Measurements from ENCODE around the gene RASGEF1B.

Gene RASGEF1B

GRCh38 chr4:81471588-81472280 lies at the start of gene RASGEF1B:
Gene RASGEF1B, minus strand, starts transcription at chr4:81471907. Its CDS starts 12,399 bp downstream, at chr4:81459508.
- DNase-seq (ENCODE audit: low read depth in 2 of 2): peak; percentile 94 to 97

- no peak for DNase-seq (ENCODE audit: low read depth in 2 of 2)
These were observed 48.1 kb upstream of the RASGEF1B start for GRCh38 chr4:81519856-81520255.

- DNase-seq (ENCODE audit: low read depth in 2 of 2): no peak
These were observed 47.7 kb upstream of the RASGEF1B start for GRCh38 chr4:81519427-81519773.

- no peak for DNase-seq (ENCODE audit: low read depth in 2 of 2)
These were observed 47.2 kb upstream of the RASGEF1B start for GRCh38 chr4:81518762-81519426.

GRCh38 chr4:81516241-81516640 lies 44.5 kb upstream of the RASGEF1B start:
- DNase-seq (ENCODE audit: low read depth in 2 of 2): no peak

- DNase-seq (ENCODE audit: low read depth in 2 of 2): no peak
These were observed 41.2 kb upstream of the RASGEF1B start for GRCh38 chr4:81512757-81513501.

GRCh38 chr4:81512001-81512756 lies 40.5 kb upstream of the RASGEF1B start:
- DNase-seq (ENCODE audit: low read depth in 2 of 2): no peak

- DNase-seq (ENCODE audit: low read depth in 2 of 2): no peak
These were observed 39.0 kb upstream of the RASGEF1B start for GRCh38 chr4:81510643-81511178.

GRCh38 chr4:81509822-81510221 lies 38.1 kb upstream of the RASGEF1B start:
- DNase-seq (ENCODE audit: low read depth in 2 of 2): no peak

- DNase-seq (ENCODE audit: low read depth in 2 of 2): no peak
These were observed 37.5 kb upstream of the RASGEF1B start for GRCh38 chr4:81509191-81509590.

GRCh38 chr4:81508411-81509185 lies 36.9 kb upstream of the RASGEF1B start:
- no peak for DNase-seq (ENCODE audit: low read depth in 2 of 2)

- DNase-seq (ENCODE audit: low read depth in 2 of 2): no peak
These were observed 35.8 kb upstream of the RASGEF1B start for GRCh38 chr4:81507530-81507929.

GRCh38 chr4:81506731-81507130 lies 35.0 kb upstream of the RASGEF1B start:
- DNase-seq (ENCODE audit: low read depth in 2 of 2): no peak

- no peak for DNase-seq (ENCODE audit: low read depth in 2 of 2)
These were observed 34.0 kb upstream of the RASGEF1B start for GRCh38 chr4:81505726-81506125.

GRCh38 chr4:81505004-81505598 lies 33.4 kb upstream of the RASGEF1B start:
- DNase-seq (ENCODE audit: low read depth in 2 of 2): peak; percentile 47 to 51

- no peak for DNase-seq (ENCODE audit: low read depth in 2 of 2)
These were observed 32.7 kb upstream of the RASGEF1B start for GRCh38 chr4:81504112-81505003.

- DNase-seq (ENCODE audit: low read depth in 2 of 2): no peak
These were observed 31.9 kb upstream of the RASGEF1B start for GRCh38 chr4:81503586-81503985.

GRCh38 chr4:81502564-81502963 lies 30.9 kb upstream of the RASGEF1B start:
- DNase-seq (ENCODE audit: low read depth in 2 of 2): no peak

- no peak for DNase-seq (ENCODE audit: low read depth in 2 of 2)
These were observed 28.1 kb upstream of the RASGEF1B start for GRCh38 chr4:81499840-81500239.

All from stimulated activated CD4-positive, alpha-beta T cell treated with anti-CD3 and anti-CD28 coated beads, Interleukin-1b, Interleukin-23, amount 100 ng/mL, for 4 hours (primary cell).